A673 (cell line): ENCODE data around the gene RSPH10B2. TPM values are rescaled to one million over a fixed set of nuclear protein-coding genes. Genes with fewer than 3 reads are reported as not detected.
"Not testable (repeated sequence)": the region's sequence is repeated elsewhere in the genome, so short reads cannot be mapped to it uniquely, and the experiment has no call there.

Experiments
- BruUV-seq: library from RNA; stranded (reverse); fragments of 400-500 nt; replicated peaks from 2 replicates; lab custom pipeline; 2021; lab: Mats Ljungman, UMichigan
- CTCF ChIA-PET: fragments of 300-600 bp; sonication (Branson Sonifier 250); formaldehyde crosslinking; loops from one replicate; lab custom pipeline; 2022; ENCODE audit warnings: antibody characterized with exemption; lab: Charles Lee
- POLR2A ChIA-PET: fragments of 300-600 bp; sonication (Branson Sonifier 250); formaldehyde crosslinking; loops from one replicate; lab custom pipeline; 2022; ENCODE audit warnings: antibody characterized with exemption; ENCODE audit not compliant: low non-redundant PET; lab: Charles Lee
- DNase-seq: peaks from one replicate; pipeline ENCODE4 v3.0.0-alpha.2; 2015; ENCODE audit warnings: low spot score
- H3K27ac ChIP-seq: fragments of 200-600 bp; sonication (generic); 2 replicates; pipeline ENCODE4 v1.5.1; 2016; ENCODE audit warnings: mixed run types, low read depth, mild to moderate bottlenecking, mixed read lengths, antibody characterized with exemption, low read length; ENCODE audit not compliant: poor library complexity, severe bottlenecking
- H3K27me3 ChIP-seq: fragments of 200-600 bp; sonication (generic); replicated peaks from 2 replicates; pipeline ENCODE4 v1.6.1; 2017; ENCODE audit warnings: mixed run types, low read depth, mild to moderate bottlenecking, mixed read lengths, antibody characterized with exemption, low read length; ENCODE audit not compliant: insufficient read depth, poor library complexity
- H3K36me3 ChIP-seq: fragments of 200-600 bp; sonication (generic); 2 replicates; pipeline ENCODE4 v1.6.1; 2016; ENCODE audit warnings: mixed run types, mild to moderate bottlenecking, mixed read lengths, antibody characterized with exemption, low read length; ENCODE audit not compliant: insufficient read depth, poor library complexity, severe bottlenecking
- H3K4me1 ChIP-seq: fragments of 200-600 bp; sonication (generic); 2 replicates; pipeline ENCODE4 v1.6.1; 2017; ENCODE audit warnings: mixed run types, mild to moderate bottlenecking, mixed read lengths, antibody characterized with exemption, low read length; ENCODE audit not compliant: insufficient read depth, poor library complexity, severe bottlenecking
- H3K4me3 ChIP-seq: fragments of 200-600 bp; sonication (generic); 2 replicates; pipeline ENCODE4 v1.5.1; 2016; ENCODE audit warnings: low read depth, mixed run types, mild to moderate bottlenecking, mixed read lengths, low read length; ENCODE audit not compliant: poor library complexity, severe bottlenecking
- H3K9me3 ChIP-seq: fragments of 200-600 bp; sonication (generic); 2 replicates; pipeline ENCODE4 v1.6.1; 2016; ENCODE audit warnings: mixed run types, low read depth, mild to moderate bottlenecking, mixed read lengths, antibody characterized with exemption, low read length; ENCODE audit not compliant: poor library complexity, severe bottlenecking
- CTCF ChIP-seq: fragments of 300-800, 200-600 bp; sonication (generic); conservative IDR thresholded peaks from 2 replicates; pipeline ENCODE4 v1.5.1; 2017; ENCODE audit warnings: low read depth, mild to moderate bottlenecking, antibody characterized with exemption, low read length, moderate library complexity, mixed read lengths
- EZH2 ChIP-seq: fragments of 200-600 bp; sonication (generic); IDR thresholded peaks from 2 replicates; pipeline ENCODE4 v1.6.1; 2017; ENCODE audit warnings: borderline replicate concordance, low read depth, mild to moderate bottlenecking, mixed read lengths, antibody characterized with exemption, low read length; ENCODE audit not compliant: poor library complexity, severe bottlenecking
- intact Hi-C: fragments of 100-400 bp; cut with micrococcal nuclease; formaldehyde crosslinking; loops from one replicate; pipeline ENCODE4 v1.10.0; 2022; ENCODE audit not compliant: unreplicated experiment
- total RNA-seq: library from RNA; stranded (reverse); gene quantifications from 2 replicates; pipeline ENCODE4 v1.2.3, GENCODE V29; 2021

The RSPH10B2 gene
- total RNA-seq, 1 experiment from 2014 or later, result 0.34 TPM

GRCh38 chr7:6833636-6834035, 79.7 kb downstream of the RSPH10B2 start:
- Histone ChIP-seq H3K36me3 (no peaks in the 10 kb centered on the region), H3K27me3 (peaks cover 27% of the 10 kb centered on the region), H3K27ac (no peak overlapping the region), H3K4me3 (no peak overlapping the region), H3K4me1 (no peaks in the 10 kb centered on the region), H3K9me3 (no peaks in the 10 kb centered on the region)
- no peak for TF ChIP-seq EZH2
- no peak for TF ChIP-seq CTCF
- no peak for DNase-seq
- CTCF ChIA-PET, result no interaction called here
- BruUV-seq, result no TSS peak
- intact Hi-C loops, result no loop called here
- POLR2A ChIA-PET, result no interaction called here

GRCh38 chr7:6835521-6835920, 81.6 kb downstream of the RSPH10B2 start:
- BruUV-seq, POLR2A ChIA-PET, H3K4me3 ChIP-seq, DNase-seq, H3K9me3 ChIP-seq, H3K4me1 ChIP-seq, H3K27ac ChIP-seq, H3K36me3 ChIP-seq, intact Hi-C loops, CTCF ChIA-PET: not testable (repeated sequence)
- H3K27me3 ChIP-seq, result peaks cover 27% of the 10 kb centered on the region

GRCh38 chr7:6837081-6837480, 83.2 kb downstream of the RSPH10B2 start:
- BruUV-seq, POLR2A ChIA-PET, H3K9me3 ChIP-seq, H3K4me1 ChIP-seq, H3K4me3 ChIP-seq, DNase-seq, H3K27ac ChIP-seq, intact Hi-C loops, H3K36me3 ChIP-seq, CTCF ChIA-PET: not testable (repeated sequence)
- H3K27me3 ChIP-seq, result peaks cover 18% of the 10 kb centered on the region

- intact Hi-C loops, result not testable (repeated sequence)
These were observed 88.5 kb downstream of the RSPH10B2 start for GRCh38 chr7:6842278-6842921.

GRCh38 chr7:6843092-6843491, 89.2 kb downstream of the RSPH10B2 start:
- H3K4me3 ChIP-seq, H3K27ac ChIP-seq, BruUV-seq, H3K4me1 ChIP-seq, H3K9me3 ChIP-seq, H3K36me3 ChIP-seq, intact Hi-C loops, DNase-seq, H3K27me3 ChIP-seq, CTCF ChIA-PET, POLR2A ChIA-PET: not testable (repeated sequence)

More at GRCh38 chr7:6842278-6842921, 88.5 kb downstream of the RSPH10B2 start:
- CTCF ChIA-PET, DNase-seq, BruUV-seq, H3K27ac ChIP-seq, H3K27me3 ChIP-seq, POLR2A ChIA-PET, H3K36me3 ChIP-seq, H3K9me3 ChIP-seq, H3K4me3 ChIP-seq, H3K4me1 ChIP-seq: not testable (repeated sequence)

GRCh38 chr7:6843654-6844053, 89.8 kb downstream of the RSPH10B2 start:
- H3K36me3 ChIP-seq, BruUV-seq, H3K4me1 ChIP-seq, intact Hi-C loops, CTCF ChIA-PET, H3K27me3 ChIP-seq, H3K9me3 ChIP-seq, DNase-seq, POLR2A ChIA-PET, H3K4me3 ChIP-seq, H3K27ac ChIP-seq: not testable (repeated sequence)

GRCh38 chr7:6845971-6846449, 92.1 kb downstream of the RSPH10B2 start:
- DNase-seq, POLR2A ChIA-PET, intact Hi-C loops, H3K4me1 ChIP-seq, CTCF ChIA-PET, H3K36me3 ChIP-seq, H3K27ac ChIP-seq, BruUV-seq, H3K27me3 ChIP-seq, H3K4me3 ChIP-seq, H3K9me3 ChIP-seq: not testable (repeated sequence)
